Stimulated activated CD4-positive, alpha-beta T cell treated with anti-CD3 and anti-CD28 coated beads, Interleukin-2, amount 100 ng/mL, for 24 hours (primary cell): Measurements from ENCODE around the gene DNAJA2.
A peak's percentile ranks its signal among the peaks of the same experiment; 100 is the strongest.
"Not testable (repeated sequence)": the region's sequence is repeated elsewhere in the genome, so short reads cannot be mapped to it uniquely, and the experiment has no call there.

Experiments
- DNase-seq, 2 donors: peaks; one replicate each; pipeline ENCODE4 v3.0.0-alpha.2; 2020

DNAJA2 gene

DNA sequence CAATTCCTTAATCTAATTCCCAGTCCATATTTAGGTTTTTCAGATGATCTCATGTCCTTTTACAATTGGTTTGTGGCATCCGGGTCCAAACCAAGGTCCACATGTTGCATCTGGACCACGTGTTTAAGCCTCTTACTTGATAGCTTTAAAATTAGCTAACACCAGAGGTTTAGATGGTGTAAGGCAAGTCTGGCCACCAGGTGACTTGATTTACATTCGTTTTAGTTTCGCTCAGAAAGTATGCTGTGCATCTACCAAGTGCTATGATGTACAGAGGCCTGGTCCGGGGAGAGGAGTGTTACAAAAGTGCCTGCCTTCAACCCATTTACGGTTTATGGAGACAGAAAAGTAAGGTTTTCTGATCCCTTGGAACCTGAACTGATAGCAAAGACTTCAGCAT lies 878 bp upstream of the DNAJA2 start:
- peak; percentile 20 to 33 for DNase-seq

DNA sequence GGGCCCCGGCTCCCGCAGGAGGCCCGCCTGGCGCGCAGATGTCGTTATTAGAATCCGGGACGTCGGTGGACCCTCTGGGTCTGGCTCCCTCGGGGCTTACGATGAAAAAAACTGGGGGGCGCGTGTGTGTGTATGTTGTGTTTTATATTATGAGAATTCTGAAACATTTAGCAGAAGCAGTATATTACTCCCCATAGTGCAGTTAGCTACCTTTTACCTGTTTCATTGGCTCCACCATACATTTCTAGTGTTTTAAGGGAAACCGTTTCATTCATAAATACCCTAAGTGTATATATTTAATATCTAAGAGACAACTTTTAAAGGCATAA lies 486 bp upstream of the DNAJA2 start:
- DNase-seq = no peak

DNA sequence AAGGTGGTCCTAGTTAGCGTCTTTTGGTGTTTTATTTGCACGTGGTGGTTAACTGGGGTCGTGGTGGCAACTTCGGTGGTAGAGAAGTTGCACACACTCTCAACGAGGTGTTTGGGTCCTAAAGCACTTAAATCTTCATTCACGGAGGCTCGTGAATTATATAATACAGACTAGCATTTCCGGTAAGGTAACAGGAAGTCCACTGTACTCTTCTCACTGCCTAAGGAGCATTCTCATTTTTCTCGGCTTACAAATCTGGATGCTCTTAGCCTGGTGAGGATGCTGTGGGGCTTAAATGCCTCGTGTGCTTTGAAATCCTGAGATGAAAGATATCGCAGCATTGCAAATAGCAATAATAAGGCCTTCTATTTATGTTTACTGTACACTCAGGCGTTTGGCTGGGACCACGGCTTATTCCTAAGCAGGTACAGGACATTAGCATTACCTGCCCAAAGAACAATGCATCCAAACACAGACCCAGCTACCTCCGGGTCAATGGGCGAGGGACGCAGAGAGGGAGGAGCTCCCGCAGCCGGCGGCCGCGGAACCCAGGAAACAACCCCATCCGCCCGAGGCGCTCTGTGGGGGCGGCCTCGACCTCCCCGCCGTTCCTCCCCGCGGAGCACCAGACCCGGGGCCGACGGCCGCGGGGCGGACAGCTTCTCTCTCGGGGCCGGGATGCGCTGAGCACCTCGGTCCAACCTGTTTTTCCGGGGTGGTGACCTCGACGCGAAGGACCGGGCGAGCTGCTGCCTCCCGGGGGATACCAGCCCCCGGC lies 856 bp downstream of the DNAJA2 start:
- peak; percentile 59 to 62 for DNase-seq

DNA sequence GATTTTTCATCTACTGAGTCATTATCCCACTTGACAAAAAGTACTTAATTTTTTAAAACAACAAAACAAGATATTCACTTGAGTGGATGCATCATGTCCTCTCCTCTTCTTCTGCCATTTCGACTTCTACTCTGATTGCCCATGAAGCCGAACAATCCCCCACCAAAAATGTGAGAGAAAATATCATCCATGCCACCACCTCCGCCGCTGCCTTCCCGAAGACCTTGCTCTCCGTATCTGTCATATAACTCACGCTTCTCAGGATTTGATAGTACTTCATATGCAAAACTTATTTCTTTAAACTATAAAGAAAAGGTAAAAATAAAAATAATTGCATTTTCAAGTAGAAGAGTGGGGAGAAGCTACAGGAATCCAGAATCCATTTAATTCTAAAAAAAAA lies 2.2 kb downstream of the DNAJA2 start:
- no peak for DNase-seq

- DNase-seq = no peak
Measured at GRCh38 chr16:46970089-46970488, 3.4 kb downstream of the DNAJA2 start.

DNA sequence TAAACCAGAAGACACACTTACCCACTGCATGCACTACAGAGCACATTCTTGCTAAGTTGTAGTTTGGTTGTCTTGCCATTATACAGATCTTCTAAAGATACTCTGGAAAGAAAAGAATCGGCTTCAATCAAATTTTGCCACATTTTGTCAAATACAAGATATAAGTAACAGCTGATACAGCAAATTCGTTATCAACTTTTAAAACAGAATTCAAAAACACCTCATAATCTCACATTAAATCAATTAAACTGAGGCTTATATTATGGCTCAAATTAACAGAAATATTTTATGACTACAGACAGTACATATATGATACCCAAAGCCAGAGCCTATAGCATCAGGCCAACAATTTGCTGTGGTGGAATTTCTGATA lies 5.4 kb downstream of the DNAJA2 start:
- no peak for DNase-seq

DNA sequence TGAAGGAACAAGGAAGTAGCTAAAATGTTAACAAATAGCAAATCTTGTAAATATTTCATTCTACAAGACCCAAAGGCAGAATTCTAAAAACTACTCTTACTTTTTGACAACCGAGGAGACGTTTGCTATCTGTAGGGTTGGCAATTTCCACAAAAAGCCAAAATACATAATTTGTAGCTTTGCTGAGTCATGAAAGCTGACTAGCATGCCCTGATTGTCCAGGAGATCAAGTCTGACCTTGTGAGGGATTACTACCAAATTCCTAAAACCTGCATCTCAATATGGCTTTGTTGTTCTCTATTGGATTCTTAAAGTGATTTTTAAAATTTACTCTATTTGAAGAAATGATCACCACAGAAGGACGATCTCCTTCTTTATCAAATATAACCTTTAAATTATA lies 10.8 kb downstream of the DNAJA2 start:
- no peak for DNase-seq

DNA sequence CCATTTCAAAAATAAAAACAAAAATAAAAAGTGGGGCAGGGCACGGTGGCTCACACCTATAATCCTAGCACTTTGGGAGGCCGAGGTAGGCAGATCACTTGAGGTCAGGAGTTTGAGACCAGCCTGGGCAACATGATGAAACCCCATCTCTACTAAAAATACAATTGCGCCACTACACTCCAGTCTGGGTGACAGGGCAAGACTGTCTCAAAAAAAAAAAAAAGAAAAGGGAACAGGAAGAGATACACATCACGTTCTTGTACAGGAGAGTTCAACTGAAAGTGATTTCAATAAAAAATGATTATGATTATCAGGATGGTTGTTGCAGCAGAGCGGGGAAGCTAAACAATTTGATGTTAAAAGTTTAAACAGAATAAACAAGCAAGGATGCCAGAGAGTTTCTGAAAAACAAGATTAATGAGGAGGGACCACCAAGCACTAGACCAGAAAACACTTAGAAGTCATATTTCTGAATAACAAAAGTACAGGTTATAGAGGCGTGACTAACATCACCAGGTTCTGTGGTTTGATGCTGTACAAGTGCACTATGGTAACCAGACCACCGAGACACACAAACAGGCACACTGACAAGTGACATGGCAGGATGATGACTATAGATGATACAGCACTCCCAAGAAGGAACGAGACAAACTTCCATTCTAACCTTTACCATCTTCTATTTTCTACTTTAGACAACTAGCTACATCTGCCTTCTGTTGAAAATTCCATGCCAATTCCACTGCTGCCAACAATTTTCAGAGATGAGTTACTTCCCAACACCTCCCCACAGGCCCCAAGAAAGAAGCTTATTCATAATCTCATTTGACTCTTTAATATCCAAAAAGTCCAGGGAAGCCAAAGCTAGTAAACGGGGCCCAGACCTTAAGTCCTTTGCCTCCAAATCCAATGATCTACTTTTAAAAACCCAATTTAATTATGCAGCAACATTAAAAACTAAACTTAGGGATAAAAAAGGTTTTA lies 11.8 kb downstream of the DNAJA2 start:
- DNase-seq = peak; percentile 17 to 32

DNA sequence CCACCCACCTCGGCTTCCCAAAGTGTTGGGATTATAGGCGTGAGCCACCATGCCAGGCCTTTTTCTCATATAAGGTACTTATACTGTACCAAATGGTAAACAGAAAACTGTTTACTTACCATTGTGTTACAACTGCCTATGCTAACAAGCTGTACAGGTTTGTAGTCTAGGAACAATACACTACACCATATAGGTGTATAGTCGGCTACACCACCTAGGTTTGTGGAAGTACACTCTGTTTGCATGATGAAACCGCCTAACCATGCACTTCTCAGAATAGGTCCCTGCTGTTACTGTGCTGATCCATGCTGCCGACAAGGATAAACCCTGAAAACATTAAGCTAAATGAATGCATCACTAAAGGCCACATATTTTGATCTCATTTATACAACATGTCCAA lies 18.9 kb downstream of the DNAJA2 start:
- no peak for DNase-seq

- no peak for DNase-seq
Measured at GRCh38 chr16:46950009-46950408, 23.5 kb downstream of the DNAJA2 start.

- DNase-seq = peak; percentile 46 to 49
Measured at GRCh38 chr16:46949241-46949892, 24.1 kb downstream of the DNAJA2 start.

DNA sequence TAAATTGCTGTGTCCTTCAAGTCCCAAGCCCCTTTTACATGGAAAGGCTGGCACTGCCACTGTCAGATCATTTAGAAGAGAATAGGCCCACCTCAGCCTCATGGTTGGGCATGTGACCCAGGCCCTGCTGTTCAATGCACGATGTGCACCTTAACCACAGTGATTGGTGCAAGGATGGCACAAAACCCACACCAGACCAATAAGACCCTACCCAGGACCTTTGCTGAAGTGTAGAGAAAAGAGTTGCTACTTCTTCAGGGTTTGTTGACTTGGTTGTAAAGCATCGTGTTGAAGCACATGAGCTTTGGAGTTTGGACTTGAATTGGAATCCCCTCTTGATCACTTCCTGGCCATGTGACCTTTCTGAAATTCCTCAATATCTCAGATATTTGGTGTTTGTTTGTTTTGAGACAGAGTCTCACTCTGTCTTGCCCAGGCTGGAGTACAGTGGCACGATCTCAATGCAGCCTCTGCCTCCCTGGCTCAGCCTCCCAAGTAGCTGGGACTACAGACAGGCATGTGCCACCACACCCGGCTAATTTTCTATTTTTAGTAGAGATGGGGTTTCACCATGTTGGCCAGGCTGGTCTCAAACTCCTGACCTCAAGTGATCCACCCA lies 24.8 kb downstream of the DNAJA2 start:
- DNase-seq = no peak

DNA sequence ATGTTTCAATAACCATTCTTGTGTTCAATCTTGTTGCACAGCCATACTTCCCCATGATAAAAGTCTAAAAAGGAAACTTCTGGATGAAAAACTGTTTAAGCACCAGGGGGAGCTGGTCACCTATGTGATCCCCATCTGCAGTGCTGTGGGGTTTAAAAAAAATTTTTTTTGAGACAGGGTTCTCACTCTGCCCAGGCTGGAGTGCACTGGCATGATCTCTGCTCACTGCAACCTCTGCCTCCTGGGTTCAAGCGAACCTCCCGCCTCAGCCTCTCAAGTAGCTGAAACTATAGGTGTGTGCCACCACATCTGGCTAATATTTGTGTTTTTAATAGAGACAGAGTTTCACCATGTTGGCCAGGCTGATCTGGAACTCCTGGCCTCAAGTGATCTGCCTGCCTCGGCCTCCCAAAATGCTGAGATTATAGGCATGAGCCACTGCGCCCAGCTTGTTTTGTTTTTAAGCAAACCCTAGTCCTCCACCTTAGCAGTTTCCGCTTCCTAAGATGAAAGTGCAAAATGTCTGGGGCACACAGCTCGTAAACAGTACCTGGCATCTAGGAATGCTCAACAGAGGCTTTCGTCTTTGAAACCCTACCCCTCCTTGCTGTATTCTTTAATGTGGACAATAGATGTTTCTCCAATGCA lies 25.4 kb downstream of the DNAJA2 start:
- DNase-seq = peak; percentile 16 to 30

GRCh38 chr16:46944713-46945112 lies 28.8 kb downstream of the DNAJA2 start:
- not testable (repeated sequence) for DNase-seq

DNA sequence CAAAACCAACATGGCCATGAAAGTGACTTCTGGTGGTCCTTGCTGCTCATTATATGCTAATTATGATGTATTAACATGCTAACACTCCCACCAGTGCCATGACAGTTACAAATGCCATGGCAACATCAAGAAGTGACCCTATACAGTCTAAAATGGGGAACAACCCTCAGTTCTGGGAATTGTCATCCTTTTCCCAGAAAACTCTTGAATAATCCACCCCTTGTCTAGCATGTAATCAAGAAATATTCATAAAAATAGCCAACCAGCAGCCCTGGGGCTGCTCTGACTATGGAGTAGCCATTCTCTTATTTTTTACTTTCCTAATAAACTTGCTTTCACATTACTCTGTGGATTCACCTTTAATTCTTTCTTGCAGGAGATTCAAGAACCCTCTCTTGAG lies 35.9 kb downstream of the DNAJA2 start:
- DNase-seq = no peak

DNA sequence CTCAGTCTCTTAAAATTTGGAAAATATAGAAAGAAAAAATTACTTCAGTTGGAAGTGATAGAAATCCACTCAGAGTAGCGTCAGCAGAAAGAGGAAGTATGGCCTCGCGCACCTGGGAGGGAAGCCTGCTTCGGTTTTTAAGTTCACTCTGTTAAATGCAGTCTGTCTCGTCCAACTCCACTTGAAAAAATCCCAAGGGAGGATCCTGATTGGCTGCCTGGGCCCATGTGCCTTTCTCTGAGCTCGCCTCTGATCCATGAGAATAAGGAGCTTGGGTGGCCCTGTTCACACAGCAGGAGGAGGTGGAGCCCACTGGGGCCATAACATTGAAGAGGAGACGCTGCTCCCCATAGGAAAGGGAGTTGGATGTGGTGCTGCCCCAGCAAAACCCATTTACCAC lies 40.7 kb downstream of the DNAJA2 start:
- no peak for DNase-seq

DNA sequence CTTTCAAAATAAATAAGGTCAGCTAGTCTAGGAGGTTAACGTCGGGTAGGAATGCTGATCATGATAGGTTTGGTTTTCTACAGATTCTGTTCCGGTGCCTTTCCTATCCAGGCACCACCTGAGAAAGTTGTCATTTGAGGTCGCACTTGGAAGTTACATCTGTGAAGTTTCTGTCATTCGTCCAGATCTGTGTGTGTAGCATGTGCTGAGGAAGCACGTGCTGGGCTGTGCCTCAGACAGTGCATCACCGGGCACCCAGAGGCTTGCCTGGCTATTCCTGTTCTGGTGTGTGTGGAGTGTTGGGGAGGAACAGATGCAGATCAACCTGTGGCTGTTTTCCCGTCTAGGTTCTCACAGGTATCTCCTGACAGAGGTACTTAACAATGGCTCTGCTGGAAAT lies 42.6 kb downstream of the DNAJA2 start:
- no peak for DNase-seq

DNA sequence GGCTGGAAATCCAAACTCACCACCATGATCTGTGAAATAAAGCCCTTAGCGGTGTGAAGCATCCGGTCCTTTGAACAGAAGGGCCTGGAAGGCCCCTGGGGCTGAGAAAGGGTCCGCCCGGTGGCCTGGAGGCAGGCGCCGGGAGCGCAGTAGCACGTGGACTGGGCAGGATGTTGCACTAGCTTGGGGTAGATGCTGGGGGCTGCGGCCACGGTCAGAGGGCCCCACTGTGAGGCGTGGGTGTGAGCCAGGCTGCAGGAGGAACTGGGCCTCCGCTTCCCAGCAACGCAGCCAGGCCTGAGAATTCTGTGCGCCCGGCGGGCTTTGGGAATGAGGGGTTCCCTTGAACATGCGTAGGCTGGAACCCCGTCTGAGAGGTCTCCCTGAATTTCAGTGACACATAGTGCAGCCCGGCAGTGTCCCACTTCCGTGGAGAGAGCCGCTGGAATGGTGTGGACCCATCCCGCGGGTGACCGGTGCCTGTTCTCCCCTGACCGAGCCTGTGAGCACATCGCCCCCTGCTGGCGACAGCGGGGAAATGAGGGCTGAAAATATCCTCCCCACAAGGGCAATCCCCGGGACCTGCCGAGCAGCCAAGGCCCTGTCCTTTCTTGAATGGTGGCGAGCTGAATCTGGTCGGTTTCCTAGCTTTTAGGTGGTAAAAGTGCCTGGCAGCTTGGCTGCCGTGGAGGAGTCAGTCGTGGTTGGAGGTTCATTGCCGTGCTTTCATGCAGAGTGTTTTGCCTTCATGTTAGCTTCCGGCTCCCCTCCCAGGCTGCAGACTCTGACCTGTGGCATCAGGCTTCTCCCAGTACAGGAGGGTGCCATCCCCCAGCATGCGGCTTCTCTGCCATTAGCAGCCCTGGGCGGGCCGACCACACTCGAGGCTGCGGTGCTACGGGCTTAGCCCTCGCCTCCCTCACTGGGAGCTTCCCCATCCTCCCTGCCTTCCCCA lies 43.8 kb downstream of the DNAJA2 start:
- peak; percentile 75 to 77 for DNase-seq

DNA sequence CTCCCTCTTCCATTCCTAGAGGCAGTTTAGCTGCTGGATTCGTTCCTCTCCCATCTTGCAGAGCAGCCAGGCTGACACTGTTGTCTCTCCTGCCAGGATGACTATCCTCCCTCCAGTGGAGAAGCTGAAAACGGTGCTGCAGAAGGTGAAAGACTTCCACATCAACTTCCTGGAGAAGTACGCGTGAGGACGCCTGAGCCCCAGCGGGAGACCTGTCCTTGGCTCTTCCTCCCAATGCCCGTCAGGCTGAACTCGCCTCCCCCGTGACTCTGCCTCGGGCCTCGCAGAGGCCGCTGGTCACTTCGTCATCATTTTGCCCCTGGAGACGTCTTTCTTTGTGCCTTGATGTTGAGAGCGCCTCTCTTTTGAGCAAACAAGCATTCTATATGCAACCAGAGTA lies 44.7 kb downstream of the DNAJA2 start:
- DNase-seq = no peak

GRCh38 chr16:46927273-46927672 lies 46.2 kb downstream of the DNAJA2 start:
- DNase-seq = no peak

- DNase-seq = no peak
Measured at GRCh38 chr16:46926470-46927225, 46.8 kb downstream of the DNAJA2 start.
